ENCODE measurements around the gene EHMT2.

DNA sequence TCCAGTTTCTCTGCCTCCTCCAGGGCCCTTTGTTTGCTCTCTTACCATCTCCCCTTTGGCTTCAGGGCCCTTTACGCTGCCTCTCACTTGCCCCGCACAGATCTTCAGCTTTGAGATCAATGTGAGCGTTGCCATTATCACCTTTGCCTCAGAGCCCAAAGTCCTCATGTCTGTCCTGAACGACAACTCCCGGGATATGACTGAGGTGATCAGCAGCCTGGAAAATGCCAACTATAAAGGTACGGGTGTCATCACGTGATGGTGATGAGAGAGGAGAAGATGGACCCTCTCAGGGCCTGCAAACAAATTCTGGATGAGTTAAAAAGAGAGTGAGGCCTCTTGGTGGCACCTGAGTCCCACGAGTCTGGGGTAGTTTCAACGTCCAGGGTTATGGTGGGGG lies 38.3 kb upstream of the EHMT2 start:
- no peak for TF ChIP-seq CEBPB (IDR thresholded peaks at IDR 0.05; ENCODE audit: low read depth)
- no peak for TF ChIP-seq POLR2AphosphoS5 (IDR thresholded peaks at IDR 0.05; ENCODE audit: low read depth, low read length)
- no peak for TF ChIP-seq ZNF274 (IDR thresholded peaks at IDR 0.05; ENCODE audit: low read depth, low read length)
- no peak for TF ChIP-seq RAD21 (IDR thresholded peaks at IDR 0.05; ENCODE audit: low read depth)
- TF ChIP-seq, protein P1, sequence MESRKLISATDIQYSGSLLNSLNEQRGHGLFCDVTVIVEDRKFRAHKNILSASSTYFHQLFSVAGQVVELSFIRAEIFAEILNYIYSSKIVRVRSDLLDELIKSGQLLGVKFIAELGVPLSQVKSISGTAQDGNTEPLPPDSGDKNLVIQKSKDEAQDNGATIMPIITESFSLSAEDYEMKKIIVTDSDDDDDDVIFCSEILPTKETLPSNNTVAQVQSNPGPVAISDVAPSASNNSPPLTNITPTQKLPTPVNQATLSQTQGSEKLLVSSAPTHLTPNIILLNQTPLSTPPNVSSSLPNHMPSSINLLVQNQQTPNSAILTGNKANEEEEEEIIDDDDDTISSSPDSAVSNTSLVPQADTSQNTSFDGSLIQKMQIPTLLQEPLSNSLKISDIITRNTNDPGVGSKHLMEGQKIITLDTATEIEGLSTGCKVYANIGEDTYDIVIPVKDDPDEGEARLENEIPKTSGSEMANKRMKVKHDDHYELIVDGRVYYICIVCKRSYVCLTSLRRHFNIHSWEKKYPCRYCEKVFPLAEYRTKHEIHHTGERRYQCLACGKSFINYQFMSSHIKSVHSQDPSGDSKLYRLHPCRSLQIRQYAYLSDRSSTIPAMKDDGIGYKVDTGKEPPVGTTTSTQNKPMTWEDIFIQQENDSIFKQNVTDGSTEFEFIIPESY (IDR thresholded peaks at IDR 0.05; ENCODE audit: extremely low read depth, insufficient replicate concordance, low read length): no peak
- no peak for TF ChIP-seq EZH2 (IDR thresholded peaks at IDR 0.05)

All from HCT116 (cell line).